ENCODE measurements around the gene KIAA0930.
"Not testable (repeated sequence)": the region's sequence is repeated elsewhere in the genome, so short reads cannot be mapped to it uniquely, and the experiment has no call there.

Gene KIAA0930

DNA sequence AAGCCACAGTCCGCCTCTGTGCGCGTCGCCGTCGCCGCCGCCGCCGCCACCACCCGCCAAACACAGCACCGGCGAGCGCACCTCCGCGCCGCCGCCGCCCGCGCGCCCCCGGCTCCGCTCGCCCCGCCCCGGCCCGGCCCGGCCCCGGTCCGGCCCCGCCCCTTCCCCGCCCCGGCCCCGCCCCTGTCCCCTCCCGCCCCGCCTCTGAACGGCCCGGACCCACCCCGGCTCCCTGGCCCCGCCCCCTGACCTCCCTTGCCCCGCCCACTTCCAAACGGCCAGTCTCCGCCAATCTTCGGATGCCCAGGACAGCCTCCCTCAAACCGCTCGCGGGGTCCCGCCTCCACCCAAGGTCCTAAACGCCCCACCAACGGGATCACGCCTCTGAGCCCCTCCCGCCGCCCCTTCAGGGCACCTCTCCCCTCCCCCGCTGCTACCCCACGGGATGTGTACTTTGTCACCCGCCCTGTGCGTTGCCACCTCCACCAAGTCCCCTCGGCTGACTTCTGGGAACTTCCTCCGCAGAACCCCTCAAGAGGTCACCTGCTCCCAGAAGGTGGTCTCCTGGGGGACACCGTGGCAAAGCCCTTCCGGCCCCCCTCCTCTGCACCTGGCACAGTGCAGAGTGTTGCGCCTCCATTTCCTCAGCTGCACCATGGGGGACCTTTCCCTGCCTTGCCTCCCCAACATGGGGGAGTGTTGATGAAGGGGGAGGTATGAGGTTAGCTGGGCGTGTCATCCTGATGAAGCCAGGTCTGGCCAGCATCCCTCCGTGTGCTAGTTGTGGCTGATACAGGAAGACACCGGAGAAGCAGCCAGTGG lies at the start of gene KIAA0930:
TSS of gene KIAA0930 (minus strand) at position 85 of the 822 bp plus-strand sequence. CDS start 191 bp downstream, outside the sequence.
- FAIRE-seq, result no peak

GRCh38 chr22:45286854-45287551 lies 46.3 kb upstream of the KIAA0930 start:
- FAIRE-seq, result no peak

- FAIRE-seq, result no peak
Measured at GRCh38 chr22:45285263-45286058, 44.8 kb upstream of the KIAA0930 start.

- no peak for FAIRE-seq
Measured at GRCh38 chr22:45284705-45285262, 44.1 kb upstream of the KIAA0930 start, which contains the start of gene UPK3A. TSS of gene UPK3A (plus strand) at chr22:45284949. CDS start at chr22:45285014, 65 bp downstream.

GRCh38 chr22:45281010-45281409 lies 40.3 kb upstream of the KIAA0930 start:
- no peak for FAIRE-seq

DNA sequence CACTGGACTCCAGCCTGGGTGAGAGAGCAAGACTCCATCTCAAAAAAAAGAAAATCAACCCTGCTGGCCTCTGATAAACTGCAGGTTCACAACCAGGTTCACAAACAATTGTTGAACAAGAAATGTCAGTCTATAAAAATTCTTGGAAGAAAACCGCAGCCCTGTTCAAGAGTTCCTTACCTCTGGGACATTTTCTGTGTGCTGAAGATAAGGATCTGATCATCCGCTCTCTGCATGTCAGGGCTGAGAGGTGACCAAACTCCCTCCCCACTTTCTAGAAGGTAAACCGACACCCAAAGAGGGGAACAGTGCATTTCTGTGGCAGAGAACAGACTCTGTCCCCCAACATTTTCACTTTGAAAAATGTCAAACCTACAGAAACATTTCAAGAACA lies 39.9 kb upstream of the KIAA0930 start:
- no peak for FAIRE-seq

DNA sequence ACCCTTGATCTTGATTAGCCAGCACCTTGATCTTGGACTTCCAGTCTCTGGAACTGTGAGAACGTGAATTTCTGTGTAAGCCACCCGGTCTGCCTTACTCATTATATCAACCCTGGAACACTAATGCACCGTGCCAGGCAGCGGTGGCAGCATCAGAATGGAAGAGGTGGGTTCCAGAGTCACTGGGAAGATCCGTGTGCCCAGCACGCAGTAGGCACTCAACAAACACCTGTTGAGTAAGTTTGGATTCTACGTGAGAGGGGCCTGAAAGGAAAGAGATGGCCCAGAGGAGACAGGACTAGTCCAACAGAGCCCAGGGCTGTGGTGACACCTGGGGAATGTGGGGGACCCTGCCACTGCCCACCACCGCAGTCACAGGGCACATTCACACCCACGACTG lies 37.4 kb upstream of the KIAA0930 start:
- no peak for FAIRE-seq

DNA sequence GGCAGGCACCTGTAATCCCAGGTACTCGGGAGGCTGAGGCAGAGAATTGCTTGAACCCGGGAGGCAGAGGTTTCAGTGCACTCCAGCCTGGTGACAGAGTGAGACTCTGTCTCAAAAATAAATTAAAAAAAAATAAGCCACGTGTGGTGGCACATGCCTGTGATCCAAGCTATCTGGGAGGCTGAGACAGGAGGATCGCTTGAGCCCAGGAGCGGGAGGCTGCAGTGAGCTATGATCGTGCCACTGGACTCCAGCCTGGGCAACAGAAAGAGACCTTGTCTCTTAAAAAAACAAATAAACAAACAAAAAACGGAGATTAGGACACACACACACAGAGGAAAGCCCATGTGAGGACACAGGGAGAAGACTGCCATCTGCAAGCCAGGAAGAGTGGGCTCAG lies 37.0 kb upstream of the KIAA0930 start:
- not testable (repeated sequence) for FAIRE-seq

DNA sequence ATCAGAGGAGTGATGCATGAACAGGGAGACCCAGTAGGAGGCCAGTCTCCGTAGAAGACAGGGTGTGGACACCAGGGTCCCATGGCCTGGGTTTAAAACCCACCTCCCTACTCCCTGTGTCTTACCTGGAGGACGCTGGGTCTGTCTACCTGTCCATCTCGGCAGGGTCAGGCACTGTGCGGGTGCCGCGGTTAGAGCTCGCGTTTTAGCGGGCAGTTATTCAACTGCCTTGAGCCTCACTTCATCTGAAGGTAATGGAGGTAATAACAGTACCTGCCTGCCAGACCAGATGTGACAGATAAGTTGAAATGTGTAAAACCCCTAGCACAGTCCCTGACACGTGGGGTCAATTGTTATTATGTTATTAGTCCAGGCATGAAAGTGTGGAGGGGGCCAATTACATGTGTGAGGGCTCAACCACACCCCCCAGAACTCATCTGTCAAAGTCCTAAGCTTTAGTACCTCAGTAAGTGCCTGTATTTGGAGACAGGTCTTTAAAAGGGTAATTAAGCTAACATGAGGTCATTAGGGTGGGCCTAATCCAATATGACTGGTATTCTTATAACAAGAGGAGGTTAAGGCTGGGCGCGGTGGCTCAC lies 35.9 kb upstream of the KIAA0930 start:
- no peak for FAIRE-seq

- FAIRE-seq, result no peak
Measured at GRCh38 chr22:45273452-45274075, 32.9 kb upstream of the KIAA0930 start.

GRCh38 chr22:45272498-45272897 lies 31.8 kb upstream of the KIAA0930 start:
- no peak for FAIRE-seq

- FAIRE-seq, result no peak
Measured at GRCh38 chr22:45271667-45272201, 31.0 kb upstream of the KIAA0930 start.

- no peak for FAIRE-seq
Measured at GRCh38 chr22:45270095-45271020, 29.7 kb upstream of the KIAA0930 start.

DNA sequence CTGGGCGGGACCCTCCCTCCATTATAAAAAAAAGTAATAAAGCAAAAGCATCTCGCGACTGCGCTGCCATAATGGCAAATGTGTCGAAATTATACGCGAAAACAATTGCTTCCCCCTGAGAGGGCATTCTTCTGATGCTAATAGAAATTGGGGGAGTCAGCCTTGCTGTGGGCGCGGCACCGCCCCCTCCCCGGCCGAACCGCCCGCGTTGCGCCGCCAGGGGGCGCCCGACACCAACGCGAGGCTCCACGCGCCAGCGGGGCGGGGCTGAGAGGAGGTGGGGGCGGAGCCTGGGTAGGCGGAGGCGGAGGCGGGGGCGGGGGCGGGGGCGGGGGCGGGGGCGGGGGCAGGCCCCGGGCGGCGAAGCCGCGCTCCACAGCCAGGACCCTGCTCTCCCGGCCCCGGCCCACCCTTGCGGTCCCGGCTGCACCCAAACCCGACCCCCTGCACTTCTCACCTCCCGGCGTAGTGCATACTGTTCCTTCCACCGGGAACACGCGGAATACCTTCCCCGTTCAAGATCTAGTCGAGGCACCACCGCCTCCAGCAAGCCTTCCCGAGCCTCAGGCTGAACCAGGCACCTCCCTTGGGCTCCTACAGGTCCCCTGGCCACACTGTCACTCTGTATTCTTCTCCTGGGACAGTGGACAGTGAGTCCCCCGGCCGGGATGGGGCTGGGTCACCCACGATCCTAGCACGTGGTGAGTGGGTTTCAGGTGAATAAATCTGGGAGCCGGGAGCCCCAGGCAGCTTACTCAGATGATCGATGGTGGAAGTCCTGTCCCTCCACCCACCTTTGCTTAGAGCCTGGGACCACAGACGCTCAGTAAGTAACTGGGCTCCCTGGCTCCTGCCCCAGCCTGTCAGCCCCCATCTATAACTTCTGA lies 28.5 kb upstream of the KIAA0930 start:
- no peak for FAIRE-seq

DNA sequence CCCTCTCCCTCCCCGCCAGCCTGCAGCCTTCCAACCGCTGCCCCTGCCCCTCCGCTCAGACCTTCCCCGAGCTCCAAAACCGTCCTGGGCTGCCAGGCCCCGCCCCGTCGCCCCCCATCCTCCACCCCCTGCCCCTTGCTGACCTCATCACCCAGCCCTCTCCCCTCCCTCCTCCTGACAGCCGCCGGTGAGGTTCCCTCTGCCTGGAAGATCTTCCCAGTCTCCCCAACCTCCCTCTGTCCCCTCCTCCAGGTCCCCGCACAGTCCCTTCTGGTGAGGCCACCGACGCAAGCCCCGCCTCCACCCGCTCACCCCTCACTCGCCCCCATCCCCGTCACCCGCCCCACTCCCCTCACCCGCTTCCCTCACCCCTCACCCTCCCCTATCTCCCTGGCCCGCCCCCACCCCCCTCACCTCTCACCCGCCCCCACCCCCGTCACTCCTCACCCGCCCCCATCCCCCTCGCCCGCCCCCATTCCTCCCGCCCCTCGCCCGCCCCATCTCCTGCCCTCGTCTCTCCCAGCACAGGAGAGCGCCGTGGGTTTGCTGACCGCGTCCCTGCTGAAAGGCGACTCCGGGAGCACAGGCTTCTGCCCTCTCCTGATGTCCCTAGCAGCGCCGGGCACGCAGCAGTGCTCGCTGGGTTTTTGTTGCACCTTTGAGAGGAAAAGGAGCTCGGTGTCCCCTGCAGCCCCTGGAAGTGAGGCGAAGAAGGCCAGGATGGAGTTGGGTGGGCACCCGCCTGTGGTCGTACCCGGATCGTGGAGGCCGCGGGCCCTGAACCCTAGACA lies 27.7 kb upstream of the KIAA0930 start:
- FAIRE-seq, result no peak

- no peak for FAIRE-seq
Measured at GRCh38 chr22:45265535-45265934, 24.8 kb upstream of the KIAA0930 start.

DNA sequence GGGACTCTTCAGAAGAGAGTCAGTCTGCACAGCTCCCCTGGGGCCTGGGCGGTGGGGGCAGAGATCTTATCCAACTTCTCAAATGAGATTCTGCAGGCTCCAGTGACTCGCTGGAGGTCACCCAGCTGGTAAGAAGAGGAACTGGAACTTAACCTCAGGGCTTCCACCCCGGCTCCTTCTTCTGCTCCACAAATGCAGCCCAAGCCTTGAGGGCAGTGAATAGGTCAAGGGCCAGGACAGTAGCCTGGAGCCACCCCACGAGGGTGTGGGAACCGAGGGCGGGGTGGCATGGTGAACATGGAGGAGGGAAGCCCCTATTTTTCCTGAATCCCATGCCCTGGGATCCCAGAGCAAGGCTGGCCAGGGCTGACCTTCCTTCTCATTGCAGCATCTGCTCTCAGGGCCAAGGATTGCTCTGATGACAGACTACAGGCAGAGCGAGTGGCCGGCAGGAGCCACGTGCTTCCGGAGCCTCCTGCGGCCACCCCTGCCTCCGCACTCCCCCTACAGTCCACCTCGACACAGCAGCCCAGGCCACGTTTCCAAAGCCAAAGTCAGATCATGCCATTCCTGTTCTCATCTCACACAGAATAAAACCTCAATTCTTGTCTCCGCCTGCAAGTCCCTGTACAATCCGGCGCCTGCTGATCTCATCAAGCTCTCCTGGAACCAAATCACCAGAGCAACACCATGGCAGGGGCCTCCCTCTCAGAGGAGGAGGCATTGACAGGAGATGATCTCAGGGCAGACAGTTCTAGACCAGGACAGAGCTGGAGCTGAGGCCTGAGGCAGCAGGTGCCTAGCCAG lies 23.0 kb upstream of the KIAA0930 start:
- FAIRE-seq, result peak; percentile 30

Data from islet of Langerhans (tissue), 1 donor.